ENCODE measurements around the gene BCO1.

The BCO1 gene

DNA sequence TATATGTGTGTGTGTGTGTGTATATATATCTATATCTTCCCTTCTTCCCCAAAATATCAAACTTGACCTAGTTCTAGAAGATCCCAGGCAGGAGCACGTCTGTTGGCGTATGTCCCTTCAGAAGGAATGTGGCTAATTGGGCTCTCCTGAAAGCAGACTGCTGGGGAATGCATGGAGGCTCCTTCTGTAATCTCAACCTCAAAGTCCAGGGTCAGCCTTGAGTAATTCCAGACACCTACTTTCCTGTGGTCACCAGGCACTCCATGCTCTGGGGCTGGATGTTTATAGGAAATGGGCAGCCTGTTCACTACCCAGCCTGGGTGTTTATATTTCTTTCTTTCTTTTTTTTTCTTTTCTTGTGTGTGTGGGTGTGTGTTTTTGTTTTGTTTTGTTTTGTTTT lies 13.4 kb downstream of the BCO1 start:
- H3K9me3 Mint-ChIP-seq = no peaks in the 10 kb centered on the region
- DNase-seq = no peak
- peaks cover 7% of the 10 kb centered on the region for H3K27me3 Mint-ChIP-seq (ENCODE audit: low read depth, poor library complexity)
- no peaks in the 10 kb centered on the region for H3K4me1 Mint-ChIP-seq
- no peaks in the 10 kb centered on the region for H3K36me3 Mint-ChIP-seq (ENCODE audit: low read depth)
- H3K4me3 Mint-ChIP-seq = no peak overlapping the region
- H3K27ac Mint-ChIP-seq = no peak overlapping the region
- TF ChIP-seq CTCF (IDR thresholded peaks at IDR 0.05) = no peak

- Mint-ChIP-seq H3K4me3 (no peak overlapping the region), H3K27ac (no peak overlapping the region), H3K36me3 (ENCODE audit: low read depth) (no peaks in the 10 kb centered on the region), H3K27me3 (ENCODE audit: low read depth, poor library complexity) (peaks cover 3% of the 10 kb centered on the region), H3K4me1 (no peaks in the 10 kb centered on the region), H3K9me3 (no peaks in the 10 kb centered on the region)
- TF ChIP-seq CTCF (IDR thresholded peaks at IDR 0.05) = no peak
- no peak for DNase-seq
These were observed 14.7 kb downstream of the BCO1 start for GRCh38 chr16:81253141-81253540.

DNA sequence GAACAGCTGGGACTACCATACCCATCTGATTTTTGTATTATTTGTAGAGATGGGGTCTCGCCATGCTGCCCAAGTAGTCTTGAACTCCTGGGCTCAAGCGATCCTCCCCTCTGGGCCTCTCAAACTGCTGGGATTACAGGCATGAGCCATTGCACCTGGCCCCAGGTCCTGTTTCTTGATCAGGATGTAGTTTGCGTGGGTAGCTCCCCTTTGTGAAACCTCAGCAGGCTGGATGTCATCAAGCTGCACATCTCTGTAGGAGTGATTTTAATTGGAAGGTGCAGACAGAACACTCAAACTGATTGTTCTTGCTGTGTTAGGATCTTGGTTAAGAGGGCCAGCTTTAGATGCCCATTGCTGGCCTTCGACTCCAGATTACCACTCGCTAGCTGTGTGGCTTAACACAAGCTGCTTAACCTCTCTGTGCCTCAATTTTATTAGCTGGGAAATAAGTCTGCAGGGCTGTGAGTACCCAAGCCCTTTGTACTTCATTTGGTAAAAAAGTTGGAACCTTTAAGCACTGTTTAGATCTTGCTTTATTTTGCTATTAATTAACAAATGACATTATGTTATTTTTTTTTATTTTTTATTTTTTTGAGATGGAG lies 16.5 kb downstream of the BCO1 start:
- no peaks in the 10 kb centered on the region for H3K4me1 Mint-ChIP-seq
- no peak overlapping the region for H3K4me3 Mint-ChIP-seq
- no peaks in the 10 kb centered on the region for H3K36me3 Mint-ChIP-seq (ENCODE audit: low read depth)
- peaks cover 1% of the 10 kb centered on the region for H3K9me3 Mint-ChIP-seq
- no peak for TF ChIP-seq CTCF (IDR thresholded peaks at IDR 0.05)
- no peak overlapping the region for H3K27ac Mint-ChIP-seq
- DNase-seq = no peak
- H3K27me3 Mint-ChIP-seq (ENCODE audit: low read depth, poor library complexity) = peaks cover 12% of the 10 kb centered on the region

DNA sequence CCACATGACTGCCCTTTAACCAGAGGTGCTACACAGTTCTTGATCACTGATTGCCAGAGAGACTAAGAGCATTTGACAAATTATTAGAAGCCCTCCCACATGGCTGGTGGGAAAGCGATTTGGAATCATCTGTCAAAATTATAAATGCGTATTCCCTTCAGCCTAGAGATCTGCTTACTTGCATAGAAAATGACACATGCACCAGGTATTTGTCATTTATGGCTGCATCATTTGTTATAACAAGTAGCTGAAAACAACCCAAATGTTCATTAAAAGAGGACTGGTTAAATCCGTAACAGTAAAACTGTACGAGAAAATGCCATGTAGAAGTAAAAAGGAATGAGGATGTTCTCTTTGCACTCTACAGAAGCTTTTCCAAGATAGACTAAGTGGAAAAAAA lies 21.4 kb downstream of the BCO1 start:
- TF ChIP-seq CTCF (IDR thresholded peaks at IDR 0.05) = no peak

GRCh38 chr16:81261049-81261648 lies 22.7 kb downstream of the BCO1 start:
- no peak for DNase-seq
- H3K4me1 Mint-ChIP-seq = peaks cover 33% of the 10 kb centered on the region
- peak; percentile 41 for TF ChIP-seq CTCF (IDR thresholded peaks at IDR 0.05)
- H3K27me3 Mint-ChIP-seq (ENCODE audit: low read depth, poor library complexity) = peaks cover 8% of the 10 kb centered on the region
- H3K9me3 Mint-ChIP-seq = peaks cover 21% of the 10 kb centered on the region
- peaks cover 4% of the 10 kb centered on the region for H3K36me3 Mint-ChIP-seq (ENCODE audit: low read depth)
- H3K27ac Mint-ChIP-seq = no peak overlapping the region
- H3K4me3 Mint-ChIP-seq = no peak overlapping the region

More for the DNA sequence above, 21.4 kb downstream of the BCO1 start:
- H3K27me3 Mint-ChIP-seq (ENCODE audit: low read depth, poor library complexity) = peaks cover 8% of the 10 kb centered on the region
- H3K36me3 Mint-ChIP-seq (ENCODE audit: low read depth) = peaks cover 4% of the 10 kb centered on the region
- DNase-seq = no peak
- H3K27ac Mint-ChIP-seq = no peak overlapping the region
- H3K9me3 Mint-ChIP-seq = peaks cover 21% of the 10 kb centered on the region
- H3K4me3 Mint-ChIP-seq = no peak overlapping the region
- peaks cover 22% of the 10 kb centered on the region for H3K4me1 Mint-ChIP-seq
